K562 (cell line): Measurements from ENCODE around the gene USP44. TPM values are rescaled to one million over a fixed set of nuclear protein-coding genes. Genes with fewer than 3 reads are reported as not detected.

ENCODE experiments used
- ATAC-seq: fragments of 200-7000 bp; cut with Tn5 transposase; 3 replicates; pipeline ENCODE4 v1.9.1; 2020; ENCODE audit warnings: moderate library complexity
- BruUV-seq: library from RNA; stranded (reverse); fragments of 400-500 nt; replicated peaks from 2 replicates; lab custom pipeline; 2021; lab: Mats Ljungman, UMichigan
- CTCF ChIA-PET: fragments of 300-600 bp; formaldehyde crosslinking; extraction: SDS; loops from one replicate; lab custom pipeline; 2021; ENCODE audit warnings: low intra/inter-chr PET ratio; lab: Yijun Ruan, JAX
- POLR2A ChIA-PET: fragments of 300-600, 350-650 bp; sonication (Branson Sonifier 250); formaldehyde crosslinking; extraction: SDS; loops from one replicate; lab custom pipeline; 2021; ENCODE audit warnings: antibody characterized with exemption, inconsistent platforms; lab: Yijun Ruan, JAX
- DNase-seq, 4 experiments: peaks; one replicate each; pipeline versions ENCODE4 v3.0.0 to v3.0.0-alpha.2; 2011 to 2018; ENCODE audit warnings: low spot score in 3 of 4, mixed read lengths in 3 of 4; ENCODE audit errors: extremely low read depth in 1 of 4
- FAIRE-seq: peaks from 2 replicates; lab custom pipeline; 2011; peaks lifted over from hg19 to GRCh38; lab: Jason Lieb, UNC
- H2AFZ ChIP-seq: 2 replicates; pipeline ENCODE4 v1.6.0; 2011; ENCODE audit warnings: low read depth, low read length, control low read depth, inconsistent platforms
- H3K27ac ChIP-seq: fragments of 200-600 bp; 3 replicates; pipeline ENCODE4 v1.8.0; 2011; ENCODE audit warnings: low read depth, mild to moderate bottlenecking, control low read depth, inconsistent platforms, low read length, moderate library complexity, mixed read lengths; ENCODE audit errors: extremely low read depth
- H3K27me3 ChIP-seq, 2 experiments: fragments of 300-600 bp in 1 of 2; 2 replicates in 1 of 2; 3 replicates in 1 of 2; pipeline versions ENCODE4 v1.6.0 to v1.8.0; 2011; ENCODE audit warnings: inconsistent platforms in 2 of 2, low read length in 2 of 2, mild to moderate bottlenecking in 1 of 2, mixed read lengths in 1 of 2, moderate library complexity in 1 of 2; ENCODE audit not compliant: control insufficient read depth in 2 of 2, insufficient read depth in 2 of 2
- H3K36me3 ChIP-seq: fragments of 300-600 bp; 3 replicates; pipeline ENCODE4 v1.8.0; 2011; ENCODE audit warnings: mild to moderate bottlenecking, low read length, inconsistent platforms; ENCODE audit not compliant: control insufficient read depth, insufficient read depth
- H3K4me1 ChIP-seq, 2 experiments: fragments of 200-600 bp in 1 of 2; replicated peaks in 1 of 2; 2 replicates in 1 of 2; 3 replicates in 1 of 2; pipeline versions ENCODE4 v1.5.1 to v1.8.0; 2011; ENCODE audit warnings: inconsistent platforms in 2 of 2, low read length in 2 of 2, mild to moderate bottlenecking in 1 of 2, mixed read lengths in 1 of 2, moderate library complexity in 1 of 2; ENCODE audit not compliant: control insufficient read depth in 2 of 2, insufficient read depth in 2 of 2
- H3K4me2 ChIP-seq: 2 replicates; pipeline ENCODE4 v1.6.1; 2011; ENCODE audit warnings: low read length, control low read depth, inconsistent platforms, mixed read lengths; ENCODE audit not compliant: insufficient read depth
- H3K4me3 ChIP-seq: fragments of 200-600 bp; sonication (generic), shearing (Covaris generic); 2 replicates; pipeline ENCODE4 v1.5.1; 2016; ENCODE audit warnings: control low read depth, inconsistent platforms
- H3K79me2 ChIP-seq: fragments of 200-600 bp; 3 replicates; pipeline ENCODE4 v1.8.0; 2011; ENCODE audit warnings: low read length, inconsistent platforms; ENCODE audit not compliant: control insufficient read depth, insufficient read depth
- H3K9ac ChIP-seq, 2 experiments: 2 replicates each; pipeline versions ENCODE4 v1.6.0 to v1.6.1; 2011; ENCODE audit warnings: low read depth in 2 of 2, low read length in 2 of 2, control low read depth in 1 of 2, inconsistent platforms in 1 of 2, mild to moderate bottlenecking in 1 of 2, mixed read lengths in 1 of 2; ENCODE audit not compliant: insufficient read depth in 1 of 2
- H3K9me1 ChIP-seq: one replicate; pipeline ENCODE4 v1.6.0; 2011; ENCODE audit warnings: inconsistent platforms, mild to moderate bottlenecking, low read length, moderate library complexity; ENCODE audit not compliant: control insufficient read depth, insufficient read depth
- H3K9me3 ChIP-seq: replicated peaks from 2 replicates; pipeline ENCODE4 v1.5.1; 2011; ENCODE audit warnings: low read depth, low read length, inconsistent platforms; ENCODE audit not compliant: control insufficient read depth, insufficient read depth
- H4K20me1 ChIP-seq: replicated peaks from 2 replicates; pipeline ENCODE4 v1.6.1; 2011; ENCODE audit warnings: low read length, inconsistent platforms, mixed read lengths; ENCODE audit not compliant: control insufficient read depth, insufficient read depth
- GABPB1 ChIP-seq: sonication (generic); formaldehyde crosslinking; IDR thresholded peaks from 2 replicates; pipeline ENCODE4 v1.8.0; 2022; ENCODE audit warnings: mild to moderate bottlenecking, missing genetic modification reagents
- GATA2 ChIP-seq: sonication (generic); formaldehyde crosslinking; IDR thresholded peaks from 2 replicates; pipeline ENCODE4 v1.4.0; 2020; ENCODE audit warnings: mild to moderate bottlenecking, missing genetic modification reagents
- PATZ1 ChIP-seq: fragments of 250-450 bp; sonication (Bioruptor Pico); IDR thresholded peaks from 2 replicates; pipeline ENCODE4 v1.5.0; 2020; ENCODE audit warnings: mild to moderate bottlenecking, borderline replicate concordance
- REST ChIP-seq, 2 experiments: fragments of 450-650 bp; formaldehyde crosslinking in 1 of 2; IDR thresholded peaks; 2 replicates each; pipeline versions ENCODE4 v1.4.0 to v1.6.1; 2014 to 2020; ENCODE audit warnings: mild to moderate bottlenecking in 2 of 2, borderline replicate concordance in 1 of 2, low read depth in 1 of 2
- SP1 ChIP-seq: sonication (generic); formaldehyde crosslinking; IDR thresholded peaks from 2 replicates; pipeline ENCODE4 v1.8.1; 2022; ENCODE audit warnings: mild to moderate bottlenecking, missing genetic modification reagents
- SPI1 ChIP-seq: IDR thresholded peaks from 2 replicates; pipeline ENCODE4 v1.6.1; 2011; ENCODE audit warnings: low read depth, low read length, control low read depth, borderline replicate concordance
- THRB ChIP-seq: fragments of 450-650 bp; formaldehyde crosslinking; conservative IDR thresholded peaks from 2 replicates; pipeline ENCODE4 v1.4.0; 2022; ENCODE audit warnings: mild to moderate bottlenecking, missing genetic modification characterization
- ZBTB12 ChIP-seq: fragments of 250-450 bp; sonication (Bioruptor Pico); IDR thresholded peaks from 2 replicates; pipeline ENCODE4 v1.4.0; 2020
- ZNF324 ChIP-seq: fragments of 250-450 bp; sonication (Bioruptor Pico); IDR thresholded peaks from 2 replicates; pipeline ENCODE4 v1.4.0; 2020; ENCODE audit warnings: mild to moderate bottlenecking
- WGBS: fragments of 100-300 bp; shearing (Covaris generic); methylation state at CpG from one replicate; pipeline ENCODE4 v1.1.6; 2016; ENCODE audit warnings: low coverage, mixed read lengths; ENCODE audit not compliant: insufficient coverage; ENCODE audit errors: missing lambda C conversion rate; 5-methylcytosine and 5-hydroxymethylcytosine counted together
- in situ Hi-C: fragments of 300-500 bp; cut with MboI; formaldehyde crosslinking; loops from 4 replicates; pipeline ENCODE4 v1.15.0; 2018; ENCODE audit warnings: inconsistent platforms, mixed read lengths
- intact Hi-C: fragments of 100-400 bp; cut with micrococcal nuclease; formaldehyde crosslinking; loops from 2 replicates; pipeline ENCODE4 v1.14.2; 2022
- polyA plus RNA-seq, 8 experiments: library from polyadenylated mRNA; depleted of rRNA in 4 of 8; stranded (reverse) in 5 of 8; unstranded in 3 of 8; fragments of >200 nt; fragmentation: Nextera tagmentation in 2 of 8; fragmentation: Illumina TruSeq in 1 of 8; extraction: Ambion mirVana in 2 of 8; extraction: Trizol in 1 of 8; gene quantifications; 2 replicates each; pipeline versions ENCODE4 v1.2.1 to v1.2.3, GENCODE V29; 2011 to 2014; ENCODE audit warnings: inconsistent platforms in 1 of 8, missing spikeins in 1 of 8
- total RNA-seq, 7 experiments: library from RNA; depleted of rRNA in 6 of 7; stranded (reverse); fragments of >200 nt in 6 of 7; fragmentation: Illumina TruSeq in 2 of 7; extraction: Trizol in 2 of 7; gene quantifications; 2 replicates each; pipeline versions ENCODE4 v1.2.1 to v1.2.3, GENCODE V29; 2011 to 2021; ENCODE audit warnings: low replicate concordance in 1 of 7

Gene USP44
- total and polyA plus RNA-seq, 9 of the 15 experiments (the other 6 are each of a cell fraction or from before 2014, with no cell fraction given): 2.1 to 5.7 (median 2.8) TPM

GRCh38 chr12:95492462-95492861, 58.8 kb downstream of the USP44 start:
- Histone ChIP-seq H3K9me3 (no peaks in the 10 kb centered on the region; the same call in 1 of the 2 replicates), H3K4me1 (no peaks in the 10 kb centered on the region), H3K9ac (no peak overlapping the region), H3K27me3 (no peaks in the 10 kb centered on the region), H3K9me1 (no peaks in the 10 kb centered on the region), H2AFZ (no peak overlapping the region), H3K79me2 (0 out of 3 replicates have a peak, but pooled peaks cover 3% of the 10 kb centered on the region), H3K36me3 (peaks cover 93% of the 10 kb centered on the region), H3K27ac (no peak overlapping the region), H3K4me3 (no peak overlapping the region), H3K4me2 (no peak overlapping the region), H4K20me1 (no peaks in the 10 kb centered on the region)
- 92% methylated on average over 2 of the region's 2 CpGs for WGBS
- BruUV-seq: no TSS peak
- in situ Hi-C loops: no loop called here
- CTCF ChIA-PET: no interaction called here
- no peak for TF ChIP-seq SP1 (CRISPR knock-in tag)
- TF ChIP-seq ZBTB12: no peak
- TF ChIP-seq ZNF324: no peak
- no peak for TF ChIP-seq THRB (CRISPR knock-in tag)
- TF ChIP-seq GABPB1 (CRISPR knock-in tag): no peak
- TF ChIP-seq SPI1: no peak
- no peak for TF ChIP-seq GATA2 (CRISPR knock-in tag)
- TF ChIP-seq REST (IDR thresholded peaks at IDR 0.05; ENCODE audit: borderline replicate concordance): no peak
- TF ChIP-seq REST (CRISPR knock-in tag; IDR thresholded peaks at IDR 0.05; ENCODE audit: low read depth): no peak
- no peak for TF ChIP-seq PATZ1 (CRISPR knock-in tag)
- POLR2A ChIA-PET: interaction anchor here (1.1 kb wide), 1 partner anchor 420 kb away, joined by 5 read pairs; no protein-coding TSS in a partner anchor
- intact Hi-C loops: no loop called here
- no peak for FAIRE-seq
- no peak for DNase-seq
- no peak for ATAC-seq
